Activated T-cell treated with anti-CD3 and anti-CD28 coated beads for 24 hours (primary cell): ENCODE measurements around the gene ARHGAP35.
"Not testable (repeated sequence)": the region's sequence is repeated elsewhere in the genome, so short reads cannot be mapped to it uniquely, and the experiment has no call there.

Experiments
- DNase-seq: peaks from one replicate; pipeline ENCODE4 v3.0.0-alpha.2; 2020; ENCODE audit warnings: low read depth

The ARHGAP35 gene

GRCh38 chr19:46860846-46861690 is at the start of gene ARHGAP35:
TSS of gene ARHGAP35 (plus strand) at chr19:46860997. CDS start at chr19:46918676, 57,679 bp downstream.
- DNase-seq, result no peak

- no peak for DNase-seq
These were observed 47.6 kb upstream of the ARHGAP35 start for GRCh38 chr19:46812977-46813838.

GRCh38 chr19:46813839-46814358 is 46.9 kb upstream of the ARHGAP35 start:
- DNase-seq, result no peak

GRCh38 chr19:46815833-46816627 is 44.8 kb upstream of the ARHGAP35 start:
- DNase-seq, result no peak

GRCh38 chr19:46818812-46819211 is 42.0 kb upstream of the ARHGAP35 start:
- DNase-seq, result no peak

- DNase-seq, result peak; percentile 40
These were observed 39.0 kb upstream of the ARHGAP35 start for GRCh38 chr19:46821512-46822409.

- DNase-seq, result not testable (repeated sequence)
These were observed 38.4 kb upstream of the ARHGAP35 start for GRCh38 chr19:46822410-46822787.

DNA sequence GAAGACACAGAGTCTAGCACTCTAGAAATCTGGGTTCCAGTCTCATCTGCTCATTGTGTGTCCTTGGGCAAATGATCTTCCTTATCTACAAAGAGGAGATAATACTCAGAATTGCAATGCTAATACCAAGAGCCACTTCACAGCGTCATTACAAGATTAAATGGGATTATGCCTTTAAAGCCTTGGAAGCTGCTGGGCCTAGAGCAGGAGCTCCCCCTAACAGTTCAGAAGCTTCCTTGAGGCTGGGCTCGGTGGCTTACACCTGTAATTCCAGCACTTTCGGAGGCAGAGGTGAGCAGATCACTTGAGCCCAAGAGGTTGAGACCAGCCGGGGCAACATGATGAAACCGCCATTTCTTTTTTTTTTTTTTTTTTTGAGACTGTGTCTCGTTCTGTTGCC is 37.7 kb upstream of the ARHGAP35 start:
- DNase-seq, result no peak

GRCh38 chr19:46824890-46825730 is 35.7 kb upstream of the ARHGAP35 start:
- no peak for DNase-seq

GRCh38 chr19:46825731-46826055 is 35.1 kb upstream of the ARHGAP35 start:
- no peak for DNase-seq

GRCh38 chr19:46828484-46828883 is 32.3 kb upstream of the ARHGAP35 start:
- peak; percentile 62 for DNase-seq

DNA sequence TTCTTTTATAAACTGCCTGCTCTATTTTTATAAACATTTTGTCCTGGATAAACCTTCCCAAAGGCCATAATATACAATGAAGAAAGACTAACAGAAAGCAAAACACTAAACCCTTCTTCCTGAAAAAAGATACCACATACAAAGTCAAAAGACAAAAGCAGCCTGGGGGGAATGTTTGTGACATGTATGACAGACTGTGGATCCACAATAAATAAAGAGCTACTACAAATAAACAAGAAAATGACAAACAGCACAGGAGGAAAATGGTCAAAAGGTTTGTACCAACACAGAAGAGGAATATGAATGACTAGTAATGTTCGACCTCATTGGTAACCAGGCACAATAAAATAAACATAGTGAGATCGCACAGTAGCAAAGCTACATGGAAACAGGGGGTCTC is 29.9 kb upstream of the ARHGAP35 start:
- DNase-seq, result no peak

DNA sequence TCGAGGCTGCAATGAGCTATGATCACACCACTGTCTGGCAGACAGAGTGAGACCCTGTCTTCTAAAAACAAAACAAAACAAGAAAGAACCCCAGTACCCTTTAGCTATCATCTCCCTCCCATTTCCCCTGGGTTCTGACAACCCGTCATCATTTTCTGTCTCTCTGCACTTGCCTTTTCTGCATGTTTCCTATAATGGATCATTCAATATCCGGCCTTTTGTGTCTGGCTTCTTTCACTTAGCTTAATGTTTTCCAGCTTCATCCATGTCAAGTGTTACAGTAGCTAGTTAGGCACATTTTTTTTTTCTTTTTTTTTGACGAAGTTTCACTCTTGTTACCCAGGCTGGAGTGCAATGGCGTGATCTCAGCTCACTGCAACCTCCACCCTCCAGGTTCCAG is 26.7 kb upstream of the ARHGAP35 start:
- no peak for DNase-seq

- DNase-seq, result no peak
These were observed 25.8 kb upstream of the ARHGAP35 start for GRCh38 chr19:46834984-46835383.

DNA sequence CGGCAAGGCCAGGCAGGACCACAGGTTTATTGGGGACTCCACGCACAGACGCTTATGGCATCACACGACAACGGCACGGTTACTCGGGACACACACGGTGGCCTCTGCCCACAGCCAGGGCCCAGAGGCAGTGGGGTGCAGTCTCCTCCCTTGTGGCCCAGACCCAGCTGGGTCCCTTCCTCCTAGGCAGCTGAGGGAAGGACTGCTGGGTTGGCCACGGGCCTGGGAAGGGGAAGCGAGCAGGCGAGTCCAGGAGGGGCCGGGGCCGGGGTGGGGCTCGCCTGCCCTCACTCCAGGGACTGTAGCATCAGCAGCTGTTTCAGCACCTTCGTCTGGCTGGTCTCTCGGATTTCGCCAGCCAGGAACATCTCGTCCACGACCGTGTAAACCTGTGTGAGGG is 22.6 kb upstream of the ARHGAP35 start:
- no peak for DNase-seq

GRCh38 chr19:46839752-46840497 is 20.9 kb upstream of the ARHGAP35 start:
- no peak for DNase-seq

- DNase-seq, result no peak
These were observed 20.3 kb upstream of the ARHGAP35 start for GRCh38 chr19:46840498-46840942.

GRCh38 chr19:46841458-46842083 is 19.2 kb upstream of the ARHGAP35 start:
- no peak for DNase-seq

DNA sequence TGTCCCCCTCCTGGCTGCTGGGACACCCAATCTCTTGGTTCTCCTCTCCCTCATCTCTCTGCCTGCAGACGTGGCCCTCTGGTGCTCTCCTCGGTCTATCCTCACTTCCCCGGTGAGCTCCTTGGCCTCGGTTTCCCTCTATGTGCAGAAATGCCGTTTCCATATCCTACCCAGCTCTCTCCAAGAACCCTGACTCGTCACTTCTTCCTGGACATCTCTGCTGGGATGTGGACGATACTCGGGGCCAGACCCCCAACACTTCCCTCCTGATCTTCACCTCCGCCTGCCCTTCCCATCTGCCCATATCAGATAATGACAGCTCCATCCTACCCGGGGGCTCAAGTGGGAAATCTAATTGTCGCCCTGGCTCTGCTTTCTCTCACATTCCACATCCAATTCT is 18.0 kb upstream of the ARHGAP35 start:
- no peak for DNase-seq
